Ureter (tissue), 1 donor: ENCODE results near the gene MOSPD3. TPM values are rescaled to one million over a fixed set of nuclear protein-coding genes. Genes with fewer than 3 reads are reported as not detected.
"Not testable (repeated sequence)": the region's sequence is repeated elsewhere in the genome, so short reads cannot be mapped to it uniquely, and the experiment has no call there.

ENCODE experiments used
- DNase-seq: peaks from one replicate; pipeline ENCODE4 v3.0.0-alpha.2; 2020; ENCODE audit warnings: low spot score
- total RNA-seq: library from RNA; stranded (reverse); gene quantifications from one replicate; pipeline ENCODE4 v1.2.4, GENCODE V29; 2023
- donor health status: DM: yes; HTN: yes; CAD: no.

MOSPD3 gene
- 18.0 TPM for total RNA-seq

DNA sequence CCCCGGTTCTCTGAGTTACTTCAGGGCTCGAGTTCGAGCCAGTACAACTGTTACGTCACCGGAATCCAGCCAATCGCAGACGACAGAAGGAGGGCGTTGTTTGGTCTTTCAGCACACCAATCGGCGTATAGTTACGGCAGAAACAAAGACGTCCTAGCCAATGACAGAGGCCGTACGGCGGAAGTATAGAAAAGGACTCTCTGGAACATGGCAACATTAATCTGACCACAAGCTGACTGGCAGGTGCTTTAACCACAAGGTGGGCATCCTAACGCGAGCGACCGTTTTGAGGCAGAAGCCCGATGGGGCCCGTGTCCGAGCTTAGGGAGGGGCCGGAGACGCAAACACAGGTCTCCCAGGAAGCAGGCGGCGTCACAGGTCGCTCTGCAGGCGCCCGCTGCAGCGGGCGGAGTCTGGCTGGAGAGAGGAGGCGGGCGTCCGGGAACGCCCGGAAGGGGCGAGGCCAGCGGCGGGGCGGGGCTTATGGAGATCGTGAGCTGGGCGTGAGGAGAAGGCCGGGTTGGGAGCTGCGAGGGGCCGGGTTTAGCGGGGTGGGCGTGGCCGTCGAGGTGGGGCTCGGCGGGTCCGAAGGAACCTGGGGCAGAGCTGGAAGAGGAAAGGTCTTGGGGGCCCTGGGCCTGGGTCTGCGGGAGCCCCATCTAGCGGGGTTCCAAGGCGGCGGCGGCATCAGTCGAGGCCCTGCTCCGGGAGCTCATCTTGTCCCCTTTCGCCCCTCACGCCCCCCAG is at the start of gene MOSPD3:
Gene MOSPD3 (plus strand): TSS at position 558 of the 747 bp plus-strand sequence. CDS start 252 bp downstream, outside the sequence.
- peak; percentile 99 for DNase-seq

DNA sequence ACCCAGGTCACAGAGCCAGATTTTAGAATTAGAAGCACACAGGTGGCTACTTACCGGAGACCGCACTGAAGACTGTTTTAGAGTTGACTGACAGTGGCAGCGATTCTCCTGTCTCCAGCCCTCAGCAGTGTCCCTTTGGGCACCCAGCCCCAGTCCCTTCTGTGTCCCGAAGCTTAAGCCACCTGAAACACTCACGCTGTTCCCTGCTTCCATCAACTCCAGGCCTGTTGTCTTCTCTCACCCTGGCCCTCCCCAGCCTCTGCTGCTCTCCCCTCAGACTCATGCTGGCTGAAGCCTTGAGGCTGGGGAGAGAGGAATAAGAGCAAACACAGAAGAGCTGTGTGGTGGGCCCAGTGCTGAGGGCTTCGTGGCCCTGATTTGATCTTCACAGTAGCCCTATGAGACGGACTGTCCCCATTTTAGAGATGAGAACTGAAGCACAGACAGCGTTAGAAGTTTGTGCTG is 49.2 kb upstream of the MOSPD3 start:
- DNase-seq = no peak

DNA sequence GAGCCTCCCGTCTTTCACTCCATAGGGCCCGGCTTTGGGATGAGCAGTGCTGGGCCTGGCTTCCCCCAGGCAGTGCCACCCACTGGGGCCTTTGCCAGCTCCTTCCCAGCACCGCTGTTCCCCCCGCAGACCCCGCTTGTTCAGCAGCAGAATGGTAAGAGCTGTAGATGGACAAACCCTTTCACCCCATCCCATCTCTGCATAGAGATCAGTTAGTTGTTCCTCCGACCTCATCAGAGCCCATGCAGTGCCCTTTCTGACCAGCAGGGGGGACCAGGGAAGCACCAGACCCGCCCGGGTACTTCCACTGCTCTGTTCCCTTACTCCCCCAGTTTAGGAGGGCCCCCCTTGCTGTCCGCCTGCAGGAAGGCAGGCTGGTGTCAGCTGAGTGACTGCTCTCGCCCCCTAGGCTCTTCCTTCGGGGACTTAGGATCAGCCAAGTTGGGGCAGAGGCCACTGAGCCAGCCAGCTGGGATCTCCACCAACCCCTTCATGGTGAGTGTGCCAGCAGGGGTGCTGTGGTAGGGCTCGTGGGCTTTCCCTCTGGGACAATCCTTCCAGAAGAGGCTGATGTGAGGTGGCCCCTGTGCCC is 48.4 kb upstream of the MOSPD3 start:
- DNase-seq = peak; percentile 87

- DNase-seq = not testable (repeated sequence)
Measured at GRCh38 chr7:100564405-100564804, 47.9 kb upstream of the MOSPD3 start.

DNA sequence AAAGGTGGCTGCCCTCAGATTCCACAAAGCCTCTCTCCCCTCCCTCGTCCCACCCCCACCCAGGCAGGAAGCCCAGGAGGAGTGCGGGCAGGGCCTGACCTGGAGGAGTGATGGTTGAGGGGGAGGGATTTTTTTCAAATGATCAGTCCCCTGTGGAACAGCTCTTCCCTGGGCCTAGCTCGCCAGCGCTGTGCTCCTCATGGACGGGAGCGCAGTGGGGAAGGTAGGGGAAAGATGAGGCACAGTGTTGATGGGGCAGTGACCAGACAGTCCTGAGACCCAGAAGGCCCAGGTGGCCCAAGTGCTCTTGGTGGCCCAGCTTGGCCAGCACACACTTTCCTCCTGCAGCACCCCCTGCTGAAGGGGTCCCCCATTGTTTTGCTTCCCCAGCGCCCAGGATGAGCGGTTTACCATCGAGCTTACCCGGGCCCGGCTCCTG is 47.2 kb upstream of the MOSPD3 start:
- DNase-seq = no peak

- DNase-seq = no peak
Measured at GRCh38 chr7:100566018-100566531, 46.3 kb upstream of the MOSPD3 start.

DNA sequence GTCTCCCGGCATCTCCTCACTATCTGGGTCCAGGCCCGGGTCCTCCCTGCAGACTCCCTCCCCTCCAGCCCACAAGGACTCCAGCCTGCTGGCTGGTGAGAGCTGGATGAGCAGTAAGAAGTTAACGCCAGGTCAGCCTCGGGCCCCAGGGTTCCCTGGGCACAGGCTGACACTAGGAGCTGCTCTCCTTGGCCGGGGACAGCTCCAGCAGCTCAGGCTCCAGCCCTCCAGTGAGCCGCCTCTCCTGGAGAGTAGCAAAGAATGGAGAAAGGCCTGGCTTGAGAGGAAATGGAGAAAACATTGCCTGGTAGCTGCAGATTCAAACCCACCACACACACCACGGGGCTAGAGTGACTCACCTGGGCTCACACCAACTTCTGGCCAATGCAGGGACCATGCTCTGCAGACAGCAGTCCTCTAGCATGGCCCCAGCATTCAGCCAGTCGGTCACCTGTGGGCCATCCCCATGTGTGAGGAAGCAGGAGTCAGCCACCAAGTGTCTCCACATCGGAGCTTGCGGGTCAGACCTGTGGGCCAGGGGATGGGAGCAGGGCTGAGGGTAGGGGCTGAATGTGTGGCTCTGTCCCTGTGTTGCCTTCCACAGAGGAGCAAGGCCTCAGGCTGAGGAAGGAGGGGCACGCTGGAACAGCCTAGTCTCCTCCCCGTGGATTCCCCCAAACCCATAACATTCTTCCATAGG is 45.2 kb upstream of the MOSPD3 start:
- no peak for DNase-seq

DNA sequence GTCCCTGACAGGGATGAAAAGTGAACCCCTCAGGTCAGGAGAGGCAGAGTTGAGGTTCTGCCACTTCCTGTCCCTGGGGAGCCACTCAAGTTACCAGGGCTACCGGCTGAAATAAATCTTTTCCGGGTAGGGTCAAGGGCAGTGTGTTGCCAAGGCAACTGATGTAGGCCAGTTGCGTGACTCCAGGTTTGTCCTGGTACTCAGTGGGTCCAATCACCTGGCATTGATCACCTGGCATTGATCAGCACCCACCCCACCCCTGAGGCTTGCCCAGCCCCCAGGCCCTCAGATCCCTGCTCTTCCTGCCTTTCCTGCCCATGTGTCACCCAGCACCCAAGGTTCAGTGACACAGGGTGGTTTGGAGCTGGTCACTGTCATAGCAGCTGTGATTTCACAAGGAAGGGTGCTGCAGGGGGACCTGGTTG is 44.6 kb upstream of the MOSPD3 start:
- DNase-seq = no peak

DNA sequence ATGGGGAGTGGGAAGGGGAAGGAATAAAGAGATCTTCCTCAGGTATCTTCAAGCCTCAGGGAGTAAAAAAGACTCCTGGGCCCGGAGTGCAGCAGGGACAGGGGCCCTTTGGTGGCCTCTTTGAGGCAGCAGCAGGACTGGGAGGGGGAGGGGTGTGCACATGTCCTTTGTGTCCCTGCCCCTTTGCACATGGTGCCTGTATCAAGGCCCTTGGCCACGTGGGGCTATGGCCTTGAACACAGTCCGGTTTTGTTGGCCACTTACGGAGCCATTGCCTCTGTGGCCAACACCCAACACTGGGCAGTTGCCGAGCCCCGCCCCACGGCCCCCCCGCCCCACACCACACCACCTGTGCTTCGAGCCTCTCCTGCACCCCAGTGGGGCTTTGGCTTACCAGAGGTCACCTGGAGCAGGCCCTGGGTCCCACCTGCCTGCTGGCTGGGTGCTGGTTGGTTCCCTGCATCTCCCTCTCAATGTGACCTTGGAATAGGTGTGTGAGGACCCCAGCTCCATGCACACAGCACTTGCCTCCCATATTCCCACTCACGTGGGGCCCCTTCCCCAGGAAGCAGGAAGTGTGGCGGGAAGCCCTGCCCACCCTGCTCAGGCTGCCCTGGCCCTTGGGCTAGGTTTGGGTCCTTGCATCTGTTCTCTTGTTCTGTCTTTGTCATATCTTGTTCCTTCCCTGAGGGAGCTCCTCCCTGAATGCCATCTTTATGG is 44.0 kb upstream of the MOSPD3 start:
- DNase-seq = no peak

GRCh38 chr7:100568896-100569844 is 43.2 kb upstream of the MOSPD3 start:
- no peak for DNase-seq

DNA sequence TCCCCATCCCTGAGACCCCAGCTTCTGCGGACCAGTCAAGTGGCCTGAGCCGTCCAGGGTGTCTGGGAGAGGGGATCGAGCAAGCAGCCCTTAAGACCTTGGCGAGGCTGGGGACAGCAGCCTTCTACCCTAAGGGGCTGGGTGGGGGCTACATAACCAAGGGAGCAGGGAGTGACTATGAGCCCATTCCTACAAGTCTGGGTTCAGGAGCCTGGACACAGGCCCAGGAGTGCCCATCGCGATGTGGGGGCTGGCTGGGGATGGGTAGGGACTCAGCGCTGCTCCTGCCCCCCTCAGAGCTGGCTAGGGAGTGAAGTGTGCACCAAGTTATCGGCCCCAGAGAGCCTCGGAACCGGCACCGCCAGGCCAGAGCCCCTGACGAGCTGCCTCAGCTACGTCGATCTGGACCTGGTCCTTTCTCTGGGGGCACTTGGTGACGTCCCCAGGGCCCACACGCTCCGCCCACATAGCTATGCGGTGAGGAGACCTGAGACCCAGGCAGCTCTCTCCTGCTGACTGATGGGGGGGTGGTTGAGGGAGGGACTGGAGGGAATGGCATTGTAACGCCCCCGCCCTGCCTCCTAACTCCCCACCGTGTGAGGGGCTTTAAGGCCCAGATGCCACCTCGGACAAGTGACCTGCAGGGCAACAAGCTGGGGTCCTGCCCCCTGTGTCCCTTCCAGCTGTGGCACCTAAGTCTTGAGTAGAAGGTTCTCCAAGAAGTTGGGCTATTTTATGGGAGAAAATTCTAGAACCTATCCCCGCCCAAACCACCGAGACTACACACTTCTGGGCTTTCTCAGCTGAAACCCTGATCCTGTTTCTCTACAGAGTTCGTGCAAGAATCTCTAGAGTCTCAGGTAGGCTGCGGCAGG is 41.1 kb upstream of the MOSPD3 start:
- no peak for DNase-seq

GRCh38 chr7:100571829-100572116 is 40.6 kb upstream of the MOSPD3 start:
- DNase-seq = no peak

DNA sequence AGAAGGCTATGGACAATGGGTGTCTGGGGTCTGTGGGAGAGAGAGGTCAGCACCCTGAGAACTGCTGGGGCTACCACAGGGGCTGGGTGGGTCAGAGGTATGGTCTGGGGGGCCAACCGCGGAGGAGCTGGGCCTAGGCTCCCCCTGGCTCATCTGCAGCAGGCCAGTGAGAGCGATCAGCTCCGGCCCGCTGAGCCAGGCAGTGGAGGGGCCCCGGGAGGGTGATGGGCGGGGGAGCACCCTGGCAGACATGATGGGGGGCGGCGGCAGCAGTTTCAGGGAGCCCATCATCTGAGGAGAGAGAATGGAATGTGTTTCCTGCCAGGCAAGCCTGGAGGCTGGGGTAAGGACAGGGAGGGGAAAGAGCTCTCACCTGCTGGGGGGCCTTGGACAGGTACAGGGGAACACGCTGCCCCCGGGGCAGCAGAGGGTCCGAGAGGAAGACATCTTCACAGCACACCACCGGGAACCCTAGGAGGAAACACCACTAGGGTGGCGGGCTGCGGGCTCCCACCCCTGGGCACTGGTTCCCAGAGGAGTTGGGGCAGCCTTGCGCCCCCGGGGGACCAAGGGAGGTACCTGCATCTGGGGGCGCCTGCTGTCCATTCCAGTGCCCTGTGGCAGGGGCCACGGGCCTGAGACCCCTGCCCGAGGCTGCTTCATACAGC is 39.9 kb upstream of the MOSPD3 start:
- no peak for DNase-seq

DNA sequence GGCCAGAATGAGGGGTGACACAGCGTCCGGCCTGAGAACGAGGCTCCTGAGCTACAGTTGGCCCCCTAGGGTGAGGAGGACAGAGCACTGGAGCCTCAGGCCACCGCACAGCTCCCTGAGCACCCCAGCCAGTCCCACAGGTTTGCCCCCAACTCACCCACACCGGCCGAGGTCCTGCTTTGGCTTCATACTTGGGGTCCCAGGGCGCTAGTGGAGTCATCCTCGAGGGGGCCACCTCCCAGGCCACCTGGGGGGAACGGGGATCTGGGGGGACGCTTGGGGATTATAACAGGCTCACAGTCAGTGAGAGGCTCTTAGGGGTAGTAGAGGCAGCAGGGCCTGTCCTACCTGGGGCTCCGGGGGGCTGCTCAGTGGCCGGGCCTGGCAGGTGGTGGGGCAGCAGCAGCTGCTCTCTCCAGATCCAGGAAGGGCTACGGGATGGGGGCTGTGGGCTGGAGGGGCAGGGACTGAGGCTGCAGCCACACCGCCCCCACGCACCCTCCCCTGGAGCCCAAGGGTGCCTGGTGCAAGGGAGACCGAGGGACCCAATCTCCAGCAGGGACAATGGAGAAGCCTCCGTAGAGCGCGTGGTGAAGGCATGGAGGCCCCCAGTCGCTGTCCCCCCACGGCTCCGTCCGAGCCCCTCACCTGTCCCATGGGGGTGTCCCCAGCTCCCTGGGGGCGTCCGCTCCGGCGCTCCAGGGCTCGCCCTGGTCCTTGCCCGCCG is 39.2 kb upstream of the MOSPD3 start:
- no peak for DNase-seq

GRCh38 chr7:100573691-100574361 is 38.5 kb upstream of the MOSPD3 start, which contains the start of gene SAP25:
Gene SAP25 (minus strand): TSS chr7:100573900. CDS start chr7:100573742, 158 bp downstream.
- DNase-seq = no peak

- DNase-seq = no peak
Measured at GRCh38 chr7:100574362-100575205, 37.8 kb upstream of the MOSPD3 start.

GRCh38 chr7:100575206-100575631 is 37.1 kb upstream of the MOSPD3 start:
- DNase-seq = no peak
